Nephron (organoid): ENCODE results near the gene PLEKHA5.
"Not testable (repeated sequence)": the region's sequence is repeated elsewhere in the genome, so short reads cannot be mapped to it uniquely, and the experiment has no call there.

Experiments used
- H3K27ac Mint-ChIP-seq, 3 experiments: 2 replicates each; pipeline ENCODE4 v1.8.0; 2020; ENCODE audit warnings: mixed read lengths in 3 of 3, mild to moderate bottlenecking in 2 of 3, moderate library complexity in 1 of 3
- H3K27me3 Mint-ChIP-seq: 2 replicates; pipeline ENCODE4 v1.8.0; 2021; ENCODE audit warnings: low read depth, mild to moderate bottlenecking, moderate library complexity, mixed read lengths
- H3K36me3 Mint-ChIP-seq: 2 replicates; pipeline ENCODE4 v1.8.0; 2020; ENCODE audit warnings: low read depth, mixed read lengths
- H3K4me1 Mint-ChIP-seq: 2 replicates; pipeline ENCODE4 v1.8.0; 2020; ENCODE audit warnings: mixed read lengths
- H3K4me3 Mint-ChIP-seq, 3 experiments: 2 replicates each; pipeline ENCODE4 v1.8.0; 2020; ENCODE audit warnings: mild to moderate bottlenecking in 3 of 3, mixed read lengths in 3 of 3, moderate library complexity in 2 of 3
- H3K9me3 Mint-ChIP-seq: 2 replicates; pipeline ENCODE4 v1.8.0; 2020; ENCODE audit warnings: mixed read lengths
- CTCF ChIP-seq, 3 experiments: fragments of 200-600 bp; sonication (generic); IDR thresholded peaks; one replicate each; pipeline ENCODE4 v1.5.0; 2021; ENCODE audit warnings: antibody characterized with exemption in 3 of 3; ENCODE audit not compliant: unreplicated experiment in 3 of 3

Gene PLEKHA5

GRCh38 chr12:19412844-19413243 is 283.3 kb downstream of the PLEKHA5 start:
- no peak for TF ChIP-seq CTCF (IDR thresholded peaks at IDR 0.05; ENCODE audit: unreplicated experiment in 3 of 3)
- H3K36me3 Mint-ChIP-seq: no peaks in the 10 kb centered on the region
- no peaks in the 10 kb centered on the region for H3K9me3 Mint-ChIP-seq
- H3K27me3 Mint-ChIP-seq: no peaks in the 10 kb centered on the region
- H3K4me3 Mint-ChIP-seq: no peak overlapping the region
- peak overlapping the region in 2 of 3 experiments; percentile 49 to 53 for H3K27ac Mint-ChIP-seq
- H3K4me1 Mint-ChIP-seq: peaks cover 35% of the 10 kb centered on the region

GRCh38 chr12:19413582-19413981 is 284.0 kb downstream of the PLEKHA5 start:
- not testable (repeated sequence) for H3K9me3 Mint-ChIP-seq, H3K27ac Mint-ChIP-seq, H3K4me3 Mint-ChIP-seq, H3K27me3 Mint-ChIP-seq, H3K36me3 Mint-ChIP-seq
- H3K4me1 Mint-ChIP-seq: peaks cover 30% of the 10 kb centered on the region

GRCh38 chr12:19415563-19415962 is 286.0 kb downstream of the PLEKHA5 start:
- Mint-ChIP-seq H3K27ac (no peak overlapping the region), H3K4me3 (no peak overlapping the region), H3K36me3 (no peaks in the 10 kb centered on the region), H3K27me3 (no peaks in the 10 kb centered on the region), H3K4me1 (peaks cover 14% of the 10 kb centered on the region), H3K9me3 (no peaks in the 10 kb centered on the region)
- TF ChIP-seq CTCF (IDR thresholded peaks at IDR 0.05; ENCODE audit: unreplicated experiment in 3 of 3): no peak

- Mint-ChIP-seq H3K36me3 (no peaks in the 10 kb centered on the region), H3K27me3 (no peaks in the 10 kb centered on the region)
Measured at GRCh38 chr12:19419086-19419485, 289.6 kb downstream of the PLEKHA5 start.

GRCh38 chr12:19421503-19422282 is 292.2 kb downstream of the PLEKHA5 start:
- TF ChIP-seq CTCF (IDR thresholded peaks at IDR 0.05; ENCODE audit: unreplicated experiment in 3 of 3): no peak
- no peaks in the 10 kb centered on the region for H3K36me3 Mint-ChIP-seq
- H3K27ac Mint-ChIP-seq: no peak overlapping the region
- H3K4me1 Mint-ChIP-seq: no peaks in the 10 kb centered on the region
- no peak overlapping the region for H3K4me3 Mint-ChIP-seq
- peaks cover 8% of the 10 kb centered on the region for H3K9me3 Mint-ChIP-seq
- no peaks in the 10 kb centered on the region for H3K27me3 Mint-ChIP-seq

More at GRCh38 chr12:19419086-19419485, 289.6 kb downstream of the PLEKHA5 start:
- peaks cover 3% of the 10 kb centered on the region for H3K9me3 Mint-ChIP-seq
- H3K4me3 Mint-ChIP-seq: no peak overlapping the region
- no peak for TF ChIP-seq CTCF (IDR thresholded peaks at IDR 0.05; ENCODE audit: unreplicated experiment in 3 of 3)
- no peaks in the 10 kb centered on the region for H3K4me1 Mint-ChIP-seq
- H3K27ac Mint-ChIP-seq: no peak overlapping the region

- H3K4me3 Mint-ChIP-seq: no peak overlapping the region
- no peak for TF ChIP-seq CTCF (IDR thresholded peaks at IDR 0.05; ENCODE audit: unreplicated experiment in 3 of 3)
- no peaks in the 10 kb centered on the region for H3K36me3 Mint-ChIP-seq
- no peak overlapping the region for H3K27ac Mint-ChIP-seq
- no peaks in the 10 kb centered on the region for H3K4me1 Mint-ChIP-seq
- H3K27me3 Mint-ChIP-seq: no peaks in the 10 kb centered on the region
- H3K9me3 Mint-ChIP-seq: peaks cover 10% of the 10 kb centered on the region
Measured at GRCh38 chr12:19423166-19423930, 293.8 kb downstream of the PLEKHA5 start.
